Measurements from ENCODE around the gene CHCHD3.

CHCHD3 gene

DNA sequence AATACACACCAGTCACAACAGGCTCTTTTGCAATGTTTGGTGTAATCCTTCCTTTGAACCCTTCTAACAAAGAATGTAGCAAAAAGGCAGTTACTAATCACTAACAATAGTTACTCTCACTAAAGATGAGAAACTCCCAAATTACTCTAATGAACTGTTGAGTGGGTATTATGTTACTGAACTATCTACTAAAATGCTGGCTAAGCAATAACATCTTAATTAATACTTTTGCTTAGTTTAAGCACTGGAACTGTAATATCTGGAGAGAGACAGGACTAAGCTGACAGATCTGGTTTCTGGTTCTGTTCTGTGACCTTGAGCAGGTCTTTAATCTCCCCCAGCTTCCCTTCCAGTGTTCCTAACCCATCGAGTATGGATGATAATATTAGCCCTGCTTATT lies 241.7 kb downstream of the CHCHD3 start:
- no peaks in the 10 kb centered on the region for H3K36me3 ChIP-seq (replicated peaks; ENCODE audit: low read depth, low read length)
- no peaks in the 10 kb centered on the region for H4K20me1 ChIP-seq (ENCODE audit: insufficient read depth, low read length)
- no peak overlapping the region for H3K27ac ChIP-seq (ENCODE audit: low read length)
- H3K9ac ChIP-seq (ENCODE audit: low read length): no peak overlapping the region
- no peak overlapping the region for H2AFZ ChIP-seq (ENCODE audit: low read depth, low read length)
- no peaks in the 10 kb centered on the region for H3K9me3 ChIP-seq (ENCODE audit: insufficient read depth, low read length)
- TF ChIP-seq, protein P1, sequence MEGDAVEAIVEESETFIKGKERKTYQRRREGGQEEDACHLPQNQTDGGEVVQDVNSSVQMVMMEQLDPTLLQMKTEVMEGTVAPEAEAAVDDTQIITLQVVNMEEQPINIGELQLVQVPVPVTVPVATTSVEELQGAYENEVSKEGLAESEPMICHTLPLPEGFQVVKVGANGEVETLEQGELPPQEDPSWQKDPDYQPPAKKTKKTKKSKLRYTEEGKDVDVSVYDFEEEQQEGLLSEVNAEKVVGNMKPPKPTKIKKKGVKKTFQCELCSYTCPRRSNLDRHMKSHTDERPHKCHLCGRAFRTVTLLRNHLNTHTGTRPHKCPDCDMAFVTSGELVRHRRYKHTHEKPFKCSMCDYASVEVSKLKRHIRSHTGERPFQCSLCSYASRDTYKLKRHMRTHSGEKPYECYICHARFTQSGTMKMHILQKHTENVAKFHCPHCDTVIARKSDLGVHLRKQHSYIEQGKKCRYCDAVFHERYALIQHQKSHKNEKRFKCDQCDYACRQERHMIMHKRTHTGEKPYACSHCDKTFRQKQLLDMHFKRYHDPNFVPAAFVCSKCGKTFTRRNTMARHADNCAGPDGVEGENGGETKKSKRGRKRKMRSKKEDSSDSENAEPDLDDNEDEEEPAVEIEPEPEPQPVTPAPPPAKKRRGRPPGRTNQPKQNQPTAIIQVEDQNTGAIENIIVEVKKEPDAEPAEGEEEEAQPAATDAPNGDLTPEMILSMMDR (IDR thresholded peaks at IDR 0.05; ENCODE audit: low read depth, low read length): no peak
- TF ChIP-seq EZH2phosphoT487 (IDR thresholded peaks at IDR 0.05; ENCODE audit: low read depth): no peak
- no peak overlapping the region for H3K4me2 ChIP-seq (ENCODE audit: low read length)
- no peaks in the 10 kb centered on the region for H3K79me2 ChIP-seq (ENCODE audit: low read length)
- H3K4me1 ChIP-seq (ENCODE audit: low read length): no peaks in the 10 kb centered on the region
- no peak overlapping the region for H3K4me3 ChIP-seq (ENCODE audit: low read length)
- no peaks in the 10 kb centered on the region for H3K27me3 ChIP-seq (ENCODE audit: low read depth, low read length)

GRCh38 chr7:132838313-132838712 lies 243.6 kb downstream of the CHCHD3 start:
- TF ChIP-seq, protein P1 (IDR thresholded peaks at IDR 0.05; ENCODE audit: low read depth, low read length): no peak
- TF ChIP-seq EZH2phosphoT487 (IDR thresholded peaks at IDR 0.05; ENCODE audit: low read depth): no peak
- H3K79me2 ChIP-seq (ENCODE audit: low read length): no peaks in the 10 kb centered on the region
- no peak overlapping the region for H3K4me3 ChIP-seq (ENCODE audit: low read length)
- no peaks in the 10 kb centered on the region for H3K9me3 ChIP-seq (ENCODE audit: insufficient read depth, low read length)
- no peak overlapping the region for H3K27ac ChIP-seq (ENCODE audit: low read length)
- H3K9ac ChIP-seq (ENCODE audit: low read length): no peak overlapping the region
- H3K27me3 ChIP-seq (ENCODE audit: low read depth, low read length): no peaks in the 10 kb centered on the region
- no peaks in the 10 kb centered on the region for H4K20me1 ChIP-seq (ENCODE audit: insufficient read depth, low read length)
- H3K4me1 ChIP-seq (ENCODE audit: low read length): no peaks in the 10 kb centered on the region
- no peak overlapping the region for H2AFZ ChIP-seq (ENCODE audit: low read depth, low read length)
- H3K36me3 ChIP-seq (replicated peaks; ENCODE audit: low read depth, low read length): no peaks in the 10 kb centered on the region
- H3K4me2 ChIP-seq (ENCODE audit: low read length): no peak overlapping the region

DNA sequence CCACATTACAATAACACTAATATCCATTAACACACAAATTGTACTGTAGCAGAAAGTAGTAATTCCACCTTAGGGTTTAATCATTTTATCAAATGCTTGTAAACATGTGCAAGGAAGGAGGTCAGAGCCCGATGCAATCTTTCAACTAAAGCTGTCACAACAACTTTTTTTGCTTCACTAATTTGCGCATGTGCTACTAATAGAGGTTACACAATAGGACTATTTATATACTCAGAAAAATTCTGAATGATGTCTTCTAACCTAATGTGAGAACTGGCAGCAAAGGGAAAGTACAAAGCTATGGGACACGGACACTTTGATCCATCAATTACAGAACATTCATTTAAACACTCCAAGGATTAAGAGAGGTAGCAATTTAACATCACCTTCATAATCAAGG lies 244.4 kb downstream of the CHCHD3 start:
- Histone ChIP-seq H3K9ac (ENCODE audit: low read length) (no peak overlapping the region), H3K4me1 (ENCODE audit: low read length) (no peaks in the 10 kb centered on the region), H3K79me2 (ENCODE audit: low read length) (no peaks in the 10 kb centered on the region), H3K4me2 (ENCODE audit: low read length) (no peak overlapping the region), H3K9me3 (ENCODE audit: insufficient read depth, low read length) (no peaks in the 10 kb centered on the region), H3K27ac (ENCODE audit: low read length) (no peak overlapping the region), H4K20me1 (ENCODE audit: insufficient read depth, low read length) (no peaks in the 10 kb centered on the region), H2AFZ (ENCODE audit: low read depth, low read length) (no peak overlapping the region), H3K36me3 (replicated peaks; ENCODE audit: low read depth, low read length) (no peaks in the 10 kb centered on the region), H3K27me3 (ENCODE audit: low read depth, low read length) (no peaks in the 10 kb centered on the region), H3K4me3 (ENCODE audit: low read length) (no peak overlapping the region)
- TF ChIP-seq, protein P1 (IDR thresholded peaks at IDR 0.05; ENCODE audit: low read depth, low read length): no peak
- no peak for TF ChIP-seq EZH2phosphoT487 (IDR thresholded peaks at IDR 0.05; ENCODE audit: low read depth)

DNA sequence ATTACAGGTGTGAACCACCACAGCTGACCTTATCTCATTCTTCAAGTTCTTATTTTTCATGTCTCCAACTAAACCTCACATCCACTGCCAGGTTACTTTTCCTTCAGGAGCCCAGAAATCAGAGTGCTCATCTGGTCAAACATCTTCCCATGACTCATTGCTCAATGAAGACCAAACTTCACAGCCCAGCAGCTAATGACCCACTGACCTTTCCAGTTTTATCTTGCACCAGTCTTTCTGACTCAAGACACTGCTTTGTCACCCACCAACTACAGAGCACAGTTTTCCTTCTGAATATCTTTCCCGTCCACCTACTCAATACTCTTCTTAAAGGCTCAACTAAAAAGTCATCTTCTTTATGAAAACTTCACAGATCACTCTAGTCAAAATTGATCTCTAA lies 245.1 kb downstream of the CHCHD3 start:
- TF ChIP-seq EZH2phosphoT487 (IDR thresholded peaks at IDR 0.05; ENCODE audit: low read depth): no peak
- TF ChIP-seq, protein P1 (IDR thresholded peaks at IDR 0.05; ENCODE audit: low read depth, low read length): no peak
- Histone ChIP-seq H4K20me1 (ENCODE audit: insufficient read depth, low read length) (no peaks in the 10 kb centered on the region), H3K27ac (ENCODE audit: low read length) (no peak overlapping the region), H2AFZ (ENCODE audit: low read depth, low read length) (no peak overlapping the region), H3K36me3 (replicated peaks; ENCODE audit: low read depth, low read length) (no peaks in the 10 kb centered on the region), H3K9me3 (ENCODE audit: insufficient read depth, low read length) (no peaks in the 10 kb centered on the region), H3K27me3 (ENCODE audit: low read depth, low read length) (no peaks in the 10 kb centered on the region), H3K4me1 (ENCODE audit: low read length) (no peaks in the 10 kb centered on the region), H3K79me2 (ENCODE audit: low read length) (no peaks in the 10 kb centered on the region), H3K4me3 (ENCODE audit: low read length) (no peak overlapping the region), H3K9ac (ENCODE audit: low read length) (no peak overlapping the region), H3K4me2 (ENCODE audit: low read length) (no peak overlapping the region)
